NCI-H510A treated with DMSO at 0.1 percent for 48 hours (cell line): ENCODE results near the gene GLTP.
A peak's percentile ranks its signal among the peaks of the same experiment; 100 is the strongest.

Experiments
- DNase-seq: peaks from one replicate; lab custom pipeline; 2025; lab: John Stamatoyannopoulos, UW

Gene GLTP

GRCh38 chr12:109820816-109821381, 59.4 kb downstream of the GLTP start:
- DNase-seq = no peak

- DNase-seq = no peak
These were observed 61.3 kb downstream of the GLTP start for GRCh38 chr12:109818905-109819500.

- no peak for DNase-seq
These were observed 62.1 kb downstream of the GLTP start for GRCh38 chr12:109818253-109818652.

GRCh38 chr12:109817627-109818231, 62.6 kb downstream of the GLTP start:
- DNase-seq = no peak

GRCh38 chr12:109816870-109817269, 63.5 kb downstream of the GLTP start:
- DNase-seq = no peak

GRCh38 chr12:109815757-109816617, 64.4 kb downstream of the GLTP start:
- no peak for DNase-seq

- no peak for DNase-seq
These were observed 65.1 kb downstream of the GLTP start for GRCh38 chr12:109815225-109815624.

GRCh38 chr12:109814600-109815150, 65.7 kb downstream of the GLTP start:
- DNase-seq = no peak

GRCh38 chr12:109813810-109814416, 66.4 kb downstream of the GLTP start:
- DNase-seq = no peak

- DNase-seq = no peak
These were observed 68.7 kb downstream of the GLTP start for GRCh38 chr12:109811624-109811995.

- DNase-seq = no peak
These were observed 69.3 kb downstream of the GLTP start for GRCh38 chr12:109810954-109811623.

- no peak for DNase-seq
These were observed 71.3 kb downstream of the GLTP start for GRCh38 chr12:109808876-109809646.

- no peak for DNase-seq
These were observed 72.2 kb downstream of the GLTP start for GRCh38 chr12:109807954-109808643.

GRCh38 chr12:109804820-109805761, 75.2 kb downstream of the GLTP start:
- peak; percentile 10 for DNase-seq

GRCh38 chr12:109803678-109804077, 76.7 kb downstream of the GLTP start:
- no peak for DNase-seq

GRCh38 chr12:109802828-109803227, 77.5 kb downstream of the GLTP start:
- no peak for DNase-seq
